Smooth muscle cell (in vitro differentiated cells): ENCODE results near the gene GEMIN7. TPM values are rescaled to one million over a fixed set of nuclear protein-coding genes. Genes with fewer than 3 reads are reported as not detected.

Source experiments
- DNase-seq: peaks from one replicate; lab custom pipeline; 2025; ENCODE audit not compliant: unreplicated experiment; lab: John Stamatoyannopoulos, UW
- H2AFZ ChIP-seq: fragments of 200-600 bp; sonication (generic); 2 replicates; pipeline ENCODE4 v1.6.0; 2016; ENCODE audit warnings: antibody characterized with exemption, low read depth, mild to moderate bottlenecking
- H3F3A ChIP-seq: fragments of 200-600 bp; sonication (generic); 2 replicates; pipeline ENCODE4 v1.6.0; 2017; ENCODE audit warnings: antibody characterized with exemption, low read depth
- H3K27ac ChIP-seq: fragments of 200-600 bp; sonication (generic); 2 replicates; pipeline ENCODE4 v1.5.1; 2016; ENCODE audit warnings: low read depth, mild to moderate bottlenecking
- H3K27me3 ChIP-seq: fragments of 200-600 bp; sonication (generic); 2 replicates; pipeline ENCODE4 v1.6.1; 2016; ENCODE audit warnings: low read depth, mild to moderate bottlenecking
- H3K36me3 ChIP-seq: fragments of 200-600 bp; sonication (generic); 2 replicates; pipeline ENCODE4 v1.5.1; 2016; ENCODE audit warnings: low read depth
- H3K4me1 ChIP-seq: fragments of 200-600 bp; sonication (generic); 2 replicates; pipeline ENCODE4 v1.5.1; 2016; ENCODE audit warnings: low read depth
- H3K4me2 ChIP-seq: fragments of 200-600 bp; sonication (generic); 2 replicates; pipeline ENCODE4 v1.6.0; 2016; ENCODE audit warnings: mild to moderate bottlenecking
- H3K4me3 ChIP-seq: fragments of 200-600 bp; sonication (generic); 2 replicates; pipeline ENCODE4 v1.5.1; 2016; ENCODE audit warnings: mild to moderate bottlenecking
- H3K79me2 ChIP-seq: fragments of 200-600 bp; sonication (generic); 2 replicates; pipeline ENCODE4 v1.6.0; 2016; ENCODE audit warnings: low read depth, mild to moderate bottlenecking
- H3K9ac ChIP-seq: fragments of 200-600 bp; sonication (generic); 2 replicates; pipeline ENCODE4 v1.6.0; 2016; ENCODE audit warnings: low read depth
- H3K9me3 ChIP-seq: fragments of 200-600 bp; sonication (generic); replicated peaks from 2 replicates; pipeline ENCODE4 v1.5.1; 2016; ENCODE audit warnings: low read depth
- H4K20me1 ChIP-seq: fragments of 200-600 bp; sonication (generic); 2 replicates; pipeline ENCODE4 v1.6.0; 2016; ENCODE audit warnings: low read depth
- WGBS: methylation state at CpG from one replicate; pipeline ENCODE4 v1.1.7; 2016; ENCODE audit warnings: low lambda C conversion rate; 5-methylcytosine and 5-hydroxymethylcytosine counted together
- polyA plus RNA-seq: library from polyadenylated mRNA; unstranded; fragments of >200 nt; fragmentation: Nextera tagmentation; extraction: Ambion mirVana; gene quantifications from 2 replicates; pipeline ENCODE4 v1.2.1, GENCODE V29; 2016
- total RNA-seq: library from RNA; depleted of rRNA; stranded (reverse); fragments of >200 nt; gene quantifications from 2 replicates; pipeline ENCODE4 v1.2.3, GENCODE V29; 2014
- TF ChIP-seq, protein P1 (sequence below): fragments of 200-600 bp; sonication (generic); IDR thresholded peaks from 2 replicates; pipeline ENCODE4 v1.5.1; 2017; ENCODE audit warnings: borderline replicate concordance, mild to moderate bottlenecking, antibody characterized with exemption; ENCODE audit not compliant: insufficient read depth, poor library complexity, severe bottlenecking

The GEMIN7 gene
- total and polyA plus RNA-seq, 2 experiments from 2014 or later, result 50.6 to 67.0 TPM

DNA sequence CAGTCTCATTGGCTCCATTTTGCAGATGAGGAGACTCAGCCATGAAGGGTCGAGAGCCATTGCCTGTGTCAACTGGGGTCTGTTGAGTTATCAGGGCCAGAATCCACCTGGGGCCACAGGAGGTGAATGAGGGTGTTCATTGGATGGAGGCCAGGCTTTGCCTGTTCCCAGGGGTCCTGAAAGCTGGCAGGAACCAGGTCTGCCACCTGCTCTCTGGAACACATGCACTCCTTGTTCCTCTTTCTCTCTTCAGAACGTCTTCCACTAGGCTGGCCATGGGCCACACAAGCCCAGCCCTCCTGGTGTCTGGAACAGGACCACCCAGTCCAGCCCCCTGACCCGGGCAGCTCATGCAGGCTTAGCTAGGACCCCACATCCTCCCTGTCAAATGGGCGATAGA is 35.1 kb downstream of the GEMIN7 start:
- Histone ChIP-seq H3K79me2 (peaks cover 69% of the 10 kb centered on the region), H3K36me3 (no peaks in the 10 kb centered on the region), H3K9ac (no peak overlapping the region), H3K4me1 (peaks cover 6% of the 10 kb centered on the region), H3F3A (no peaks in the 10 kb centered on the region), H3K4me3 (no peak overlapping the region), H3K27ac (no peak overlapping the region), H3K9me3 (no peaks in the 10 kb centered on the region), H4K20me1 (peaks cover 100% of the 10 kb centered on the region), H3K27me3 (no peaks in the 10 kb centered on the region), H2AFZ (no peak overlapping the region), H3K4me2 (no peak overlapping the region)
- DNase-seq, result no peak
- TF ChIP-seq, protein P1, sequence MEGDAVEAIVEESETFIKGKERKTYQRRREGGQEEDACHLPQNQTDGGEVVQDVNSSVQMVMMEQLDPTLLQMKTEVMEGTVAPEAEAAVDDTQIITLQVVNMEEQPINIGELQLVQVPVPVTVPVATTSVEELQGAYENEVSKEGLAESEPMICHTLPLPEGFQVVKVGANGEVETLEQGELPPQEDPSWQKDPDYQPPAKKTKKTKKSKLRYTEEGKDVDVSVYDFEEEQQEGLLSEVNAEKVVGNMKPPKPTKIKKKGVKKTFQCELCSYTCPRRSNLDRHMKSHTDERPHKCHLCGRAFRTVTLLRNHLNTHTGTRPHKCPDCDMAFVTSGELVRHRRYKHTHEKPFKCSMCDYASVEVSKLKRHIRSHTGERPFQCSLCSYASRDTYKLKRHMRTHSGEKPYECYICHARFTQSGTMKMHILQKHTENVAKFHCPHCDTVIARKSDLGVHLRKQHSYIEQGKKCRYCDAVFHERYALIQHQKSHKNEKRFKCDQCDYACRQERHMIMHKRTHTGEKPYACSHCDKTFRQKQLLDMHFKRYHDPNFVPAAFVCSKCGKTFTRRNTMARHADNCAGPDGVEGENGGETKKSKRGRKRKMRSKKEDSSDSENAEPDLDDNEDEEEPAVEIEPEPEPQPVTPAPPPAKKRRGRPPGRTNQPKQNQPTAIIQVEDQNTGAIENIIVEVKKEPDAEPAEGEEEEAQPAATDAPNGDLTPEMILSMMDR, result no peak
- 99% methylated on average over 4 of the region's 4 CpGs for WGBS

DNA sequence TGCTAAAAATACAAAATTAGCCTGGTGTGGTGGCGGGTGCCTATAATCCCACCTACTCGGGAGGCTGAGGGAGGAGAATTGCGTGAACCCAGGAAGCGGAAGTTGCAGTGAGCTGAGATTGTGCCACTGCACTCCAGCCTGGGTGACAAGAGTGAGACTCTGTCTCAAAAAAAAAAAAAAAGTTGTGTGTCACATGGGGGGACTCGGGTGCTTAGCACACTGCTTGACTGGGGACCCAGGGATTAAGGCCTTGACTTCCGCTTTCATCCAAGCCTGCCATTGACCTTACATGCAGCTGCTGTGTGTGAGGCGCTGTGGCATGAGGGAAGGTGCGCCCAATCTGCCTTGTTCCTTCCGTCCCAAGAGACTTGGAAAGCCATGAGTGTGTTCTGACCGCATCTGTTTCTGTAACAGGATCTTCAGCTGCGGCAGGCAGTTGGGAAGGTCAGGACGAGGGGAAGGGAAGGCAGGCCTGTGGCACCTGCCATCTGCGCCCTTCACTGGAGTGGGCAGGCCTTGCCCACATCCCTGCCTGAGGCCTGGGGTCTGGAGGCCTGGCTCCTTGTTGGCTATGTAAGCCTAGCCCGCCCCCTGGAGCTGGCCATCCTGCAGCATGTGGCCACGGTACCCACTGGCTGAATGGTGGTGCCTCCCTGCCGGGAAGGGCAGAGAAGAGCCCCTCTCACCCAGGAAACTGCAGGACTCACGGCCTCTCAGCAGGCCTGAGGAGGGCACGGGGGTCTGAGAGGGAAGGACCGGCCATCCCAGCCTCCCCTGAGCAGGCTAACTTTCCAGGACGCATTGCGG is 37.0 kb downstream of the GEMIN7 start:
- no peaks in the 10 kb centered on the region for H3K36me3 ChIP-seq
- no peaks in the 10 kb centered on the region for H3F3A ChIP-seq
- H3K79me2 ChIP-seq, result peaks cover 66% of the 10 kb centered on the region
- no peak overlapping the region for H3K4me2 ChIP-seq
- H3K4me3 ChIP-seq, result no peak overlapping the region
- H3K9me3 ChIP-seq, result no peaks in the 10 kb centered on the region
- TF ChIP-seq, protein P1, result no peak
- H3K27ac ChIP-seq, result no peak overlapping the region
- no peak overlapping the region for H2AFZ ChIP-seq
- peaks cover 6% of the 10 kb centered on the region for H3K4me1 ChIP-seq
- H3K27me3 ChIP-seq, result no peaks in the 10 kb centered on the region
- WGBS, result 94% methylated on average over 21 of the region's 21 CpGs
- no peak overlapping the region for H3K9ac ChIP-seq
- H4K20me1 ChIP-seq, result peaks cover 100% of the 10 kb centered on the region
- no peak for DNase-seq

DNA sequence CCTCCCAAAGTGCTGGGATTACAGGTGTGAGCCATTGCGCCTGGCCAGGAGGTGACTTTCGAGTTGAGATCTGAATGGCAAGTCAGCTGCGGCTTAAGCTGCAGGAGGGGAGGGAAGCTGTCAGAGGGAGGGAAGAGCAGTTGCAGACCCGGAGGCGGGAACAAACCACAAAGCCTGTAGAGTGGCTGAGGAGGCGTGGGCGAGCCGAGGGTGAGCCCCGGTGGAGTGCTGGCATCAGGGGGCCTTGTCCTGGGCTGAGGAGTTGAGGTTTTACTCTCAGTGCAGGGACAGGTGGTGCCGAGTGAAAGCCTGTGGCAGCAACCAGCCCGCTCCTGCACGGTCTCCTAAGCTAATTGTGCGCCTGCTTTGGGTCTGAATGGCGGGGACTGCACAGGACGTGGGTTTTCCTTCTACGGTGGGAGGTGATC is 38.1 kb downstream of the GEMIN7 start:
- Histone ChIP-seq H2AFZ (no peak overlapping the region), H3K4me1 (peaks cover 6% of the 10 kb centered on the region), H3K4me3 (no peak overlapping the region), H4K20me1 (peaks cover 100% of the 10 kb centered on the region), H3F3A (no peaks in the 10 kb centered on the region), H3K79me2 (peaks cover 66% of the 10 kb centered on the region), H3K9ac (no peak overlapping the region), H3K9me3 (no peaks in the 10 kb centered on the region), H3K27me3 (no peaks in the 10 kb centered on the region), H3K4me2 (peak overlapping the region; percentile 21), H3K27ac (no peak overlapping the region), H3K36me3 (no peaks in the 10 kb centered on the region)
- TF ChIP-seq, protein P1, result no peak
- WGBS, result 39% methylated on average over 16 of the region's 16 CpGs
- no peak for DNase-seq

DNA sequence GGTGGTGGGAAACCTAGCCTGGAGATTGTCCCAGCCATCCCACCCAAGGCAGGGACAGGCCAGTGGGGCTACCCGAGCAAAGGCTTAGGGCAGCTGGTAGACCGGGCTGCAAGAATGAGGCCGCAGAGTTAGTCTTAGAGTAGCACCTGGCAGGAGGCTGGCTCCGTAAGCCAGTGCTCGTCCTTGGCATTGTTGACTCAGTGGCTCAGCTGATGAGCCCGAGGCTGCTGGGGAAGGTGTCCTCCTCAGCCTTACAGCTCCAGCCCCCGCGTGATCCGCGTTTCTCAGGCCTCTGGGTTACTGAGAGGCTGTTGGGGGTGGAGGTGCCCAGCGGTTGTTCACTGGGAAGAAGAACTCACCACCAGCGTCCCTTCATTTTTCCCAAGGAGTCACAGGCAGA is 38.6 kb downstream of the GEMIN7 start:
- Histone ChIP-seq H3K4me1 (peaks cover 6% of the 10 kb centered on the region), H3K4me3 (no peak overlapping the region), H3F3A (no peaks in the 10 kb centered on the region), H3K4me2 (no peak overlapping the region), H4K20me1 (peaks cover 100% of the 10 kb centered on the region), H3K79me2 (peaks cover 64% of the 10 kb centered on the region), H3K27me3 (no peaks in the 10 kb centered on the region), H3K27ac (no peak overlapping the region), H3K36me3 (no peaks in the 10 kb centered on the region), H2AFZ (no peak overlapping the region), H3K9ac (no peak overlapping the region), H3K9me3 (no peaks in the 10 kb centered on the region)
- TF ChIP-seq, protein P1, result no peak
- no peak for DNase-seq
- WGBS, result 79% methylated on average over 12 of the region's 12 CpGs
